CD4-positive, alpha-beta memory T cell (primary cell): ENCODE measurements around the gene PRR19. TPM values are rescaled to one million over a fixed set of nuclear protein-coding genes. Genes with fewer than 3 reads are reported as not detected.

Experiments used
- CTCF ChIA-PET: fragments of 350-600 bp; sonication (Branson Sonifier 250); formaldehyde crosslinking; loops from one replicate; lab custom pipeline; 2021; ENCODE audit warnings: inconsistent platforms; ENCODE audit not compliant: partially characterized antibody; lab: Charles Lee
- POLR2A ChIA-PET: fragments of 350-600 bp; sonication (Branson Sonifier 250); formaldehyde crosslinking; loops from one replicate; lab custom pipeline; 2021; ENCODE audit not compliant: partially characterized antibody; lab: Charles Lee
- DNase-seq, 5 donors: peaks; one replicate each; pipeline versions ENCODE4 v3.0.0 to v3.0.0-alpha.2; 2020 to 2022; ENCODE audit warnings: mixed read lengths in 1 of 5
- H3K27ac ChIP-seq: one replicate; pipeline ENCODE4 v1.7.0; 2013; ENCODE audit warnings: low read depth, low read length
- H3K27me3 ChIP-seq: 2 replicates; pipeline ENCODE4 v1.7.0; 2013; ENCODE audit warnings: mild to moderate bottlenecking, low read length, moderate library complexity; ENCODE audit not compliant: insufficient read depth
- H3K36me3 ChIP-seq: 2 replicates; pipeline ENCODE4 v1.7.0; 2013; ENCODE audit warnings: mild to moderate bottlenecking, low read length, moderate library complexity; ENCODE audit not compliant: insufficient read depth
- H3K4me1 ChIP-seq: 2 replicates; pipeline ENCODE4 v1.7.0; 2013; ENCODE audit warnings: mild to moderate bottlenecking, low read length, moderate library complexity; ENCODE audit not compliant: insufficient read depth
- H3K4me3 ChIP-seq, 2 donors: one replicate each; pipeline ENCODE4 v1.7.0; 2013; ENCODE audit warnings: low read length in 2 of 2, mild to moderate bottlenecking in 1 of 2
- H3K9me3 ChIP-seq, 2 donors: one replicate each; pipeline ENCODE4 v1.7.0; 2013; ENCODE audit warnings: low read length in 2 of 2, control low read depth in 1 of 2; ENCODE audit not compliant: control insufficient read depth in 1 of 2
- H3K27ac Mint-ChIP-seq, 7 donors: one replicate each; pipeline ENCODE4 v1.8.0; 2020 to 2021; ENCODE audit warnings: mixed read lengths in 7 of 7, mild to moderate bottlenecking in 6 of 7, inconsistent platforms in 3 of 7, moderate library complexity in 3 of 7
- H3K27me3 Mint-ChIP-seq, 2 donors: one replicate each; pipeline ENCODE4 v1.8.0; 2020 to 2021; ENCODE audit warnings: mixed read lengths in 2 of 2
- H3K36me3 Mint-ChIP-seq, 2 donors: one replicate each; pipeline ENCODE4 v1.8.0; 2020 to 2021; ENCODE audit warnings: mixed read lengths in 2 of 2, inconsistent platforms in 1 of 2, mild to moderate bottlenecking in 1 of 2
- H3K4me1 Mint-ChIP-seq, 4 donors: one replicate each; pipeline ENCODE4 v1.8.0; 2020 to 2021; ENCODE audit warnings: mixed read lengths in 4 of 4, mild to moderate bottlenecking in 1 of 4
- H3K4me3 Mint-ChIP-seq, 8 donors: one replicate each; pipeline ENCODE4 v1.8.0; 2020 to 2021; ENCODE audit warnings: mixed read lengths in 8 of 8, mild to moderate bottlenecking in 7 of 8, moderate library complexity in 6 of 8, inconsistent platforms in 3 of 8
- H3K9me3 Mint-ChIP-seq, 8 donors: one replicate each; pipeline ENCODE4 v1.8.0; 2020 to 2021; ENCODE audit warnings: mixed read lengths in 8 of 8, mild to moderate bottlenecking in 5 of 8, inconsistent platforms in 3 of 8, moderate library complexity in 1 of 8
- intact Hi-C: fragments of 100-400 bp; cut with micrococcal nuclease; formaldehyde crosslinking; loops from one replicate; pipeline ENCODE4 v1.15.1; 2023
- polyA plus RNA-seq, 2 donors: library from polyadenylated mRNA; unstranded; fragments of 300-500 nt; fragmentation: Illumina TruSeq; gene quantifications; one replicate each; pipeline ENCODE4 v1.2.3, GENCODE V29; 2021
- total RNA-seq, 2 experiments: library from RNA; stranded (reverse); gene quantifications; one replicate each; pipeline ENCODE4 v1.2.3, GENCODE V29; 2021

The PRR19 gene
- total and polyA plus RNA-seq, 4 experiments from 2014 or later = 0.28 to 0.85 (median 0.56) TPM

GRCh38 chr19:42315024-42315423 is 13.1 kb downstream of the PRR19 start:
- H3K27me3 ChIP-seq = peaks cover 26% of the 10 kb centered on the region
- no peak overlapping the region for H3K27ac Mint-ChIP-seq

GRCh38 chr19:42316223-42317211 is 14.6 kb downstream of the PRR19 start:
- Histone ChIP-seq H3K9me3 (no peaks in the 10 kb centered on the region), H3K4me1 (peaks cover 14% of the 10 kb centered on the region), H3K36me3 (no peaks in the 10 kb centered on the region), H3K27ac (no peak overlapping the region), H3K27me3 (peaks cover 26% of the 10 kb centered on the region), H3K4me3 (no peak overlapping the region)
- DNase-seq = no peak
- Mint-ChIP-seq H3K36me3 (no peaks in the 10 kb centered on the region), H3K9me3 (no peaks in the 10 kb centered on the region), H3K4me1 (peaks cover 2 to 27% (median 14%) of the 10 kb centered on the region in 4 donors), H3K27ac (peak overlapping the region in 1 of 7 donors; percentile 17), H3K4me3 (peak overlapping the region in 1 of 8 donors; percentile 33), H3K27me3 (peaks cover 18 to 25% of the 10 kb centered on the region in 2 donors)
- POLR2A ChIA-PET = no interaction called here
- CTCF ChIA-PET = interaction anchor here (1.6 kb wide), 1 partner anchor 20 kb away, joined by 3 read pairs; no protein-coding TSS in a partner anchor
- intact Hi-C loops = no loop called here

More at GRCh38 chr19:42315024-42315423, 13.1 kb downstream of the PRR19 start:
- Mint-ChIP-seq H3K27me3 (peaks cover 18 to 26% of the 10 kb centered on the region in 2 donors), H3K9me3 (peaks cover 0 to 1% (median 0%) of the 10 kb centered on the region in 8 donors), H3K36me3 (no peaks in the 10 kb centered on the region), H3K4me3 (peak overlapping the region in 2 of 8 donors; percentile 29 to 46), H3K4me1 (peaks cover 2 to 27% (median 14%) of the 10 kb centered on the region in 4 donors)
- H3K9me3 ChIP-seq = no peaks in the 10 kb centered on the region
- no peak for DNase-seq
- intact Hi-C loops = no loop called here
- H3K27ac ChIP-seq = no peak overlapping the region
- no peak overlapping the region for H3K4me3 ChIP-seq
- peaks cover 14% of the 10 kb centered on the region for H3K4me1 ChIP-seq
- H3K36me3 ChIP-seq = no peaks in the 10 kb centered on the region
- POLR2A ChIA-PET = no interaction called here
- CTCF ChIA-PET = interaction anchor here (1.6 kb wide), 1 partner anchor 18 kb away, joined by 3 read pairs; no protein-coding TSS in a partner anchor

- CTCF ChIA-PET = no interaction called here
- Mint-ChIP-seq H3K9me3 (no peaks in the 10 kb centered on the region), H3K27me3 (peaks cover 11 to 23% of the 10 kb centered on the region in 2 donors), H3K4me1 (peaks cover 2 to 20% (median 13%) of the 10 kb centered on the region in 4 donors), H3K36me3 (no peaks in the 10 kb centered on the region), H3K27ac (peak overlapping the region in 1 of 7 donors; percentile 36), H3K4me3 (no peak overlapping the region)
- Histone ChIP-seq H3K9me3 (no peaks in the 10 kb centered on the region), H3K4me1 (peaks cover 14% of the 10 kb centered on the region), H3K36me3 (no peaks in the 10 kb centered on the region), H3K27me3 (peaks cover 17% of the 10 kb centered on the region), H3K27ac (no peak overlapping the region), H3K4me3 (no peak overlapping the region)
- POLR2A ChIA-PET = no interaction called here
- intact Hi-C loops = no loop called here
- DNase-seq = no peak
Measured at GRCh38 chr19:42317535-42317934, 15.6 kb downstream of the PRR19 start.

GRCh38 chr19:42322305-42322704 is 20.4 kb downstream of the PRR19 start:
- intact Hi-C loops = no loop called here
- peaks cover 0 to 7% of the 10 kb centered on the region in 2 donors for H3K36me3 Mint-ChIP-seq
- H3K4me1 Mint-ChIP-seq = peaks cover 5 to 29% (median 19%) of the 10 kb centered on the region in 4 donors
- H3K9me3 Mint-ChIP-seq = no peaks in the 10 kb centered on the region
- ChIA-PET POLR2A (no interaction called here), CTCF (interaction anchor here (1.4 to 3.9 kb wide), 3 partner anchors 24 to 213 kb away, joined by 4 to 23 read pairs (median 10); partner anchors contain the start of gene POU2F2)
- H3K9me3 ChIP-seq = no peaks in the 10 kb centered on the region
- H3K4me3 Mint-ChIP-seq = peak overlapping the region in 1 of 8 donors; percentile 49
- no peak overlapping the region for H3K27ac ChIP-seq
- H3K36me3 ChIP-seq = no peaks in the 10 kb centered on the region
- no peak for DNase-seq
- peaks cover 5 to 12% of the 10 kb centered on the region in 2 donors for H3K27me3 Mint-ChIP-seq
- H3K27me3 ChIP-seq = no peaks in the 10 kb centered on the region
- no peak overlapping the region for H3K27ac Mint-ChIP-seq
- peaks cover 19% of the 10 kb centered on the region for H3K4me1 ChIP-seq
- no peak overlapping the region for H3K4me3 ChIP-seq

GRCh38 chr19:42323473-42323851 is 21.5 kb downstream of the PRR19 start:
- Histone ChIP-seq H3K9me3 (no peaks in the 10 kb centered on the region), H3K4me3 (no peak overlapping the region), H3K27me3 (no peaks in the 10 kb centered on the region), H3K27ac (no peak overlapping the region), H3K36me3 (no peaks in the 10 kb centered on the region), H3K4me1 (peaks cover 19% of the 10 kb centered on the region)
- POLR2A ChIA-PET = interaction anchor here (1.2 kb wide), 1 partner anchor 748 kb away, joined by 3 read pairs; the partner anchor contains the start of gene CEACAM21
- CTCF ChIA-PET = interaction anchor here (0.7 to 3.9 kb wide), 3 partner anchors 25 to 214 kb away, joined by 4 to 23 read pairs (median 10); no protein-coding TSS in a partner anchor
- intact Hi-C loops = no loop called here
- Mint-ChIP-seq H3K4me1 (peaks cover 7 to 31% (median 20%) of the 10 kb centered on the region in 4 donors), H3K36me3 (peaks cover 0 to 7% of the 10 kb centered on the region in 2 donors), H3K4me3 (peak overlapping the region in 6 of 8 donors; percentile 21 to 71 (median 42)), H3K9me3 (no peaks in the 10 kb centered on the region), H3K27me3 (peaks cover 5 to 12% of the 10 kb centered on the region in 2 donors), H3K27ac (no peak overlapping the region)
- DNase-seq = no peak

- Mint-ChIP-seq H3K27ac (no peak overlapping the region), H3K27me3 (peaks cover 5 to 12% of the 10 kb centered on the region in 2 donors), H3K4me3 (peak overlapping the region in 3 of 8 donors; percentile 36 to 94 (median 59)), H3K9me3 (no peaks in the 10 kb centered on the region), H3K4me1 (peaks cover 7 to 31% (median 20%) of the 10 kb centered on the region in 4 donors), H3K36me3 (peaks cover 0 to 7% of the 10 kb centered on the region in 2 donors)
- Histone ChIP-seq H3K27me3 (no peaks in the 10 kb centered on the region), H3K27ac (no peak overlapping the region), H3K4me3 (peak overlapping the region in 1 of 2 donors; percentile 66), H3K4me1 (peaks cover 19% of the 10 kb centered on the region), H3K9me3 (no peaks in the 10 kb centered on the region), H3K36me3 (no peaks in the 10 kb centered on the region)
- peak in 3 of 5 donors; percentile 16 to 49 (median 30) for DNase-seq
- POLR2A ChIA-PET = interaction anchor here (1.2 kb wide), 1 partner anchor 748 kb away, joined by 3 read pairs; the partner anchor contains the start of gene CEACAM21
- CTCF ChIA-PET = interaction anchor here (2.1 to 3.9 kb wide), 2 partner anchors 26 to 214 kb away, joined by 10 to 23 read pairs; no protein-coding TSS in a partner anchor
- intact Hi-C loops = loop anchor here (2.0 kb wide), 2 partner anchors 73 to 99 kb away; no protein-coding TSS in a partner anchor
Measured at GRCh38 chr19:42323852-42324654, 22.1 kb downstream of the PRR19 start.
